NB4 (cell line): ENCODE data around the gene FKBP11.
A peak's percentile ranks its signal among the peaks of the same experiment; 100 is the strongest.

Source experiments
- DNase-seq: peaks from one replicate; pipeline ENCODE4 v3.0.0; 2010; ENCODE audit warnings: low read depth
- H3K4me3 ChIP-seq: one replicate; pipeline ENCODE4 v1.5.1; 2011; ENCODE audit warnings: mild to moderate bottlenecking, low read depth, low read length, moderate library complexity
- CTCF ChIP-seq: IDR thresholded peaks from one replicate; pipeline ENCODE4 v1.5.1; 2012; ENCODE audit warnings: low read depth, low read length
- MAX ChIP-seq: IDR thresholded peaks from 2 replicates; pipeline ENCODE4 v1.6.1; 2011; ENCODE audit warnings: low read depth, low read length
- MYC ChIP-seq: IDR thresholded peaks from 2 replicates; pipeline ENCODE4 v1.6.1; 2011; ENCODE audit warnings: low read depth, low read length
- POLR2A ChIP-seq: IDR thresholded peaks from 2 replicates; pipeline ENCODE4 v1.6.1; 2011; ENCODE audit warnings: mild to moderate bottlenecking; ENCODE audit not compliant: insufficient read length; ENCODE audit errors: extremely low read depth

Gene FKBP11

GRCh38 chr12:48966177-48966895, 41.0 kb upstream of the FKBP11 start:
- DNase-seq = peak; percentile 65
- TF ChIP-seq MYC (no peak), CTCF (no peak), POLR2A (no peak), MAX (no peak)
- no peak overlapping the region for H3K4me3 ChIP-seq

GRCh38 chr12:48965298-48965838, 40.1 kb upstream of the FKBP11 start:
- no peak for TF ChIP-seq POLR2A
- TF ChIP-seq CTCF = no peak
- TF ChIP-seq MAX = no peak
- no peak for TF ChIP-seq MYC
- DNase-seq = no peak
- no peak overlapping the region for H3K4me3 ChIP-seq

- no peak for TF ChIP-seq CTCF
- TF ChIP-seq MAX = no peak
- TF ChIP-seq POLR2A = no peak
- TF ChIP-seq MYC = no peak
- no peak overlapping the region for H3K4me3 ChIP-seq
- DNase-seq = no peak
Measured at GRCh38 chr12:48961801-48962200, 36.5 kb upstream of the FKBP11 start.

- TF ChIP-seq POLR2A (no peak), MYC (no peak), CTCF (no peak), MAX (no peak)
Measured at GRCh38 chr12:48961331-48961730, 36.0 kb upstream of the FKBP11 start.

GRCh38 chr12:48960834-48961233, 35.5 kb upstream of the FKBP11 start:
- TF ChIP-seq CTCF = no peak
- no peak for TF ChIP-seq MYC
- no peak for TF ChIP-seq POLR2A
- no peak for TF ChIP-seq MAX
- DNase-seq = no peak
- H3K4me3 ChIP-seq = no peak overlapping the region

More at GRCh38 chr12:48961331-48961730, 36.0 kb upstream of the FKBP11 start:
- H3K4me3 ChIP-seq = no peak overlapping the region
- DNase-seq = no peak
